HG03575 (cell line): ENCODE results near the gene CTDNEP1.
"Not testable (repeated sequence)": the region's sequence is repeated elsewhere in the genome, so short reads cannot be mapped to it uniquely, and the experiment has no call there.

Experiments
- ATAC-seq: cut with Tn5 transposase; IDR thresholded peaks from one replicate; pipeline ENCODE4 v1.9.1; 2021; ENCODE audit not compliant: unreplicated experiment, insufficient number of reproducible peaks, low FRiP score; ENCODE audit errors: extremely low read depth

Gene CTDNEP1

DNA sequence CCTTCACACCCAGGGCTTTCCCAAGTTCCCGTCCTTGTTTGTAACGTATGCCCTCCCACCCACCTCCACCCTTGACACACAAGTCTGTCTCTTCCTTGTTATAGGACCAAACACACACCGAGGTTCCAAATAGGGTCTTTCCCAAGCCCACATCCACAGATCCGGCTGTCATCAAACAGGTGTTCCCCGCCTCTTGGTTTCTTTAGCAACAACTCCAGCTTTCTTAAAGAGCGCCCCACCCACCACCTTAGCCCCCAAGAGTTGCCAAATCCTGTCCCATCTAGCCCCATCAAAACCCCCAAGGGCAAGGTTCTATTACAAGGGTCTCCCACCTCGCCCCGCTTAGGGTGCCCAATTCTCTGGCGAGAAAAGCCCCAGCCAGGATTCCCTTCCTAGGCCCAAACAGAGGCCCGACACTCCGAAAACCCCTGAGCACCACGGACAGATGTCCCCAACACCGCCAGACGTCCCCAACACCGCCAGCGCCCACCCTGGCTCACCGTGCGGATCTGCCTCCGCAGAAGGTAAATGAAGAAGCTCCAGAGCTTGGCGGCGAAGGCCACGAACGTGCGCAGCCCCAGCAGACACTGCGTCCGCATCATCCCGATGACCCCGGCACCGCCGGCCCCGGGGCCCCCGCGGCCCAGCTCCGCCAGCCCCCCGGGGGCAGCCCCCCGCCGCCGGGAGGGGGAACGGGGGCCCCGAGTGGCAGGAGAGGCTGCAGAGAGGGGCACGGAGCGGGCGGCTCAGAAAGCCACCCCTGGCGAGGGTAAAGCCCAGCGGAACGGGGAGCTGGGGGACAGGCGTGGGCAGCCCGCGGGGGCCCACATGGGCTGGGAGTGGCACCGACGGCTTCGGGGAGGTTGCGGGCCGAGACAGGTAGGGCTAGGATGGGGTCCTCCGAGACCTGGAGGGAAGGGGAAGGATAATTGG lies 573 bp downstream of the CTDNEP1 start:
- ATAC-seq: no peak

DNA sequence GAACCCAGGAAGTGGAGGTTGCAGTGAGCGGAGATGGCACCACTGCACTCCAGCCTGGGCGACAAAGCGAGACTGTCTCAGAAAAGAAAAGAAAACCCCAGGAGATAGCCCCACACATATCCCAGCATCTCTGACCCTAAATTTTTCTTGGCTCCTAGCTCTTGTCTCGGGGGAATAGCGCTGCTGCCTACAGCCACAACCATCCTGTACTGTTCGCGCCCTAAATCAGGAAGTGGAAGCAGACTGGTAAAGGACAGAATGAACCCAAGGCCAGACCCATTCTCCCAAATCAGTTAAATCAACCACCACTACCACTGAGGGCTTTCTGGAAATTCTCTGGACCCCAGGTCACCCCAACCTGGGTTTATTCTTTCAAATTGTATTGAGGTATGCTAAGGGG lies 1.7 kb downstream of the CTDNEP1 start:
- ATAC-seq: no peak

DNA sequence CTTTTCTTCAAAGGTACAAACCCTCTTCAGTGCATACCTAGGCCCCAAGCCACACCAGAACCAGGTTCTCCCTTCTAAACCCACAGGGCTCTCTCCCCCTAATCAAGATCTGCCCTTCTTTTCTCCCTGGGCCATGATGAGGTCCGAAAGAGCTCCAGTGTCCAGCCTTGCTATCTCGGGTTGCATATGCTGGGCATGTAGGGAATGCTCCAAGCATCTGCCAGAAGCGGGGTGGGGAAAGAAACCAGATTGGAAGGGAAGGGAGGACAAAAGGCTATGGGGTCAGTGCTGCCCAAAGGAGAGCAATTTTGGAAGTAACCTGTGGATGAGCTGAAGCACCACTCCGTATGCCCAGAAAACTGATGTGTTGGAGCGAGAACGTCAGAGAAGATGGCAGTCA lies 2.3 kb downstream of the CTDNEP1 start:
- ATAC-seq: no peak

DNA sequence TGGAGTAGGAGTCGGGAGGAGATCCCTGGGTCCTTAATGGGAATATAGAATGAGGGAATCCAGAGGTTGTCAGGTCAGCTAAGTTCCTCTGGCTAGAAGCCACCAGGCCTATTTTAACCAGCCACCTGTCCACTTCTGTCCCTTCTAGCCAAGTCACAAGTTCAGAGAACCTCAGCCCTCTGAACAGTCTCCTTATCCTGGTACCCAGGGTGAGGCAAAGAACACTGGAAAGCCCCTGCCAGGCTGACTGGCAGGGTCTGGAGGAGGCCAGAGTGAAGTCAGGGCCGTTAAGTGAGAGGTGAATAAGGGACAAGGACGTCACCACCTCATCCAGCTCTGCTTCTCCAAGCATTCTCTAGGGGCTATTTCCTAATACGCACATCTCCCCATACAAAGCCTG lies 2.7 kb downstream of the CTDNEP1 start:
- no peak for ATAC-seq

DNA sequence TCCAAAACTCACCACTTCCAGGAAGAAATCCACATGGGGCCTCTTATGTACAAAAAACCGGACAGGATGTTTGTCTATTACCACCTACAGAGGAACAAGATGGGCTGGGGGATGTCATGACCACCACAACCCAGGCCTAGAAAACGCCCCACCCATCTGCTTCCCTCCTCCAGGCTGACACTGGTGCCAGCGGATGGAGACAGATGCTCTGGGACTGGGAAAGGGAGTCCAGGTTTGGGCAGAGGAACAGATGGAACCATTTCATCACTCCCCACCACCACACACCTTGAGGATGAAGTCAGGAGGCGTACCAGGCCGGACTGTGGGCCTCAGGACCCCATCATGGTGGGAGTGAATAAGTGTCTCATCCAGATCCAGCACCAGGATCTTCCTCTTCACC lies 4.8 kb downstream of the CTDNEP1 start:
- ATAC-seq: no peak

DNA sequence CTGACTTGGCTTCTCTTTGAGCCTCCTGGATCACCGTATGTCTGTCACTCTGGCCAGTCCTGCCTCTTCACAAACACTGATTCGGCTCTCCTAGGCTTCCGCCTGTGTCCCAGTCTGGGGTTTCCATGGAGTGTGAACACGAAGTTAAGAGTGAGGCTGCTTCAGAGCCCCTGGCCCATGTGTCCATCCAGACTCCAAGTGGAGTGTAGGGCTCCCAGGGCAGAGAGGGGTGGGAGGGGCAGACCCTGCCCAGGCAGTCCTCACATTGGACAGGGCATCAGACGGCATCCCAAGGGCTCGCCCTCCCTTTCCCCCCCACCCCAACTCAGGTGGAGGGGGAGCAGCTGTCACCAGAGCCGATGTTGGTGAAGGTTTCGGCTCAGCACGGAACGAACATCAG lies 7.7 kb downstream of the CTDNEP1 start:
- not testable (repeated sequence) for ATAC-seq

DNA sequence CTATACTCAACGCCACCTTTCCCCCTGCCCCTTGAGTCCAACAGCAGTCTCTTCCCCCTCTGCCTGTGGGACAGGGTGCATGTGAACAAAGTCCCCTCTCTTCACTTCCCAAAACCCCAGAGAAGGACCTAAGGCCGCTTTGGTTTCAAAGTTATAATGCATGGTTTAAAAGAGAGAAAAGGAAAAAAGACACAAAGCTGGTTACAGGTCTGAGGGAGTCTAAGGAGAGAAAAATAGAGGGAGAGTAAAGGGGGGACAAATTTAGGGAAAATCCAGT lies 8.1 kb downstream of the CTDNEP1 start:
- ATAC-seq: no peak

DNA sequence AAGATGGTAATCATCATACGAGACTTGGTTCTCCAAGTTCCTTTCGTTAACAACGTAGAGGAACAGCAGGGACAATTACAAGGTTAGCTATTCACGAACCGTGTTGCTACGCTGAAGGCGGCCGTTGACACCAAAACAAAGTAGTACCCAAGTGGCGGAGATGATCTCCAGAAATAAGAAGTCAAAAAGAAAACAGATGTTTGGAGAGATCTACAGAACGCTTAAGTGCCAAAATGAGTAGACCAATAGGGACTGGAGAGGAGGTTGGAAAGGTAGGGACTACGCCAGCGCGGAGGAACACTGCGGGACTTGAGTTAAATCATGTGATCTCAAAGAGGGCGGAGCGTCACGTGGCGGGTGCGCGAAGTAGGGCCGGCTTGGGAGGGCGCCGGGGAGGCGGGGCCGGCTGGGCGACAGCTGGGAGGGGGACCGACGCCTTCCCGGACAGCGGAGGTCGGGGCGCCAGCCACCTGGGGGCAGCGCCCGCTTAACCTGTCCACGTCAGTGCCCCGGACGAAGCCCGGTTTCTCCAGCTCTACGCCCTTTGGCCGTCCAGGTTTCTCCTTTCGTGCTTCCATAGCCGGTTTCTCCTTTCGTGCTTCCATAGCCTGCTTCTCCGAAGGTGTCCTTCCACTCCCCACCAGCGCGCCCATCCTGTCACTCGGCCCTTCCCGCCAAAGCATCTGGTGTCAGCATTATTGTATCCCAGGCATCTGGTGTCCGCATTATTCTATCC lies 8.6 kb downstream of the CTDNEP1 start:
- ATAC-seq: no peak

DNA sequence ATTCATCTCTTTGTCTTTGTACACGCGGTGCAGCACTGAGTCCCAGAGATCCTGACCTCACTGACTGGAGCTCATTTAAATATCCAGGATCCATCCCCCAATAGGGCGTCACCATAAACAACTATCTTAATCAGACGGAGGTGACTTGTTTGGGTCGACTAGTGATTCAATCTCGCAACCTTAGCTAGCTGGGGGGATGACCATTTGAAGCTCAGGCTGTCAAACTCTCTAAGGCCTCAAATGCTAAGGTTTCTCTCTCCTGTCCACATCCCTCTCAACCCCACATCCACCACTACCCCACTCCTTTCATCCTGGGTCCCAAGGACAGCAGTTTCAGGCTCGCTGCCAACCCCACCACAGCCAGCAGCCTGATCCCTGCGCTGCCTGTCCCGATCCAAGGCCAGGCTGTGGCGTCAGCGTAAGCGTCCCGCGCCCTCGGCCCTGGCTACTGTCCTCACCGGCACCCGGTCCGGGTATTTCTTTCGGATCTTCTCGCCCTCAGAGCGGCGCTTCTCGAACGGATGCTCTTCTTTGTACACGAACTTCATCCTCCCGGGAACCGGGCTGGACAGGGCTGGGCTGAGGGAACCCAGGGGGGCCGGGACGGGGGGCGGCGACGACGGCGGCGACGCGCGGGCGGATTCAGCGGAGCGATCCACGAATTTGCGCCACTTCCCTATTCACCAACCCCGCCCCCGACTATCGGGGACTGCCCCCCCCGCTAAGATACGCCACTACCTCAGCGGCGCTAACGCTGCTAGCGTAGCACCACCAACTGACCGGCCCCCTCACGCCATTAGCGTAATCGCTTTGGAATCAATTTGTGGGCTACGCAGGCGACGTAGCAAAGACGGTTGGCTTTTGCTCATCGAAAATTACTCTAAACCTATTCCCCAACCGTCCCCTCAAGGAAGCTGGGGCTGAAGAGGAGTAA lies 9.5 kb downstream of the CTDNEP1 start, which contains the start of gene GABARAP:
Gene GABARAP, minus strand, starts transcription at position 667 of the 934 bp plus-strand sequence. Its CDS starts 119 bp downstream, at position 548.
- ATAC-seq: no peak

DNA sequence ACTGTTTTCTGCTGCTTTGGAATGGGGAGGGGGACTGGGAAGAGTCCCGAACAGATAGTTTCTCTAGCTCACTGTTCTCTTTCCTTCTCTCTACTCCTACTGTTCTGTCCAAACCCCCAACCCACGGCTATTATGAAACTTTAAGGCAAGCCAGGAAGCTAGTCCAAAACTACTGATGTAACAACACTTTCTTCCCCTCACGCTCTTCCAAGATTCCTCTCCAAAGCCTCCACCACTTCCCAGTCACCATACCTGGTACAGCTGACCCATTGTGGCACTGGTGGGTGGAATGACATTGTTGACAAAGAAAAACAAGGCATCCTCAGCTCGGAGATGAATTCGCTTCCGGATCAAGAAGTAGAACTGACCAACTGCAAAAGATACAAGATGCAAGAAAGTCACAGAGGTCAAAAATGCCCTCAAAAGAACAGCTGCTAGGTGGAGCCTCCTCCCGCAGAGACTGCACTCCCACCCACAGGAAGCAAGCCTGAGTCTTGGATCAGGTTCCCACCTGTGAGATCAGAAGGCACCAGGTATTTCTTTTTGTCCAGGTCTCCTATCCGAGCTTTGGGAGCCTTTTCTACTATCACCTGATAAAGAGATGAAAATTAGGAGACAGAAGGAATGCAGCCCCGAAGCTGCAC lies 10.3 kb downstream of the CTDNEP1 start:
- ATAC-seq: no peak

DNA sequence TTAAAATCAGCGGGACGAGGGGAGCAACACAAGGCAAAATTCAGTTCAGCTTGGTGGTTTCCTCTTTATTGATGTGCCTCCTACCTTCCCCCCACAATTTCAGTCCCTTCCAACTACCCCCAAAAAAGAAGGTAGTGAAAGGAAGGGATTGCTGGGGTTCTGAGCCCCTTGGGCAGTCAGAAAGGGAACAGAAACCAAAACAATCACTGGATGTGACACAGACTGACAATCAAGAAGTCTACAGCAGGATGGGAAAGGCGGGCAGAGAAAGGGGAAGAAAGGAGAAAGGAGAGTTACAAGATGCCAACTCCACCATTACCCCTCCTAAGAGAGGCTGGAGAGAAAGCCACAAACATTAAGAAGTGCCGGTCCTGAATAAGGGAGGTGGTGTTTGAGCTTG lies 11.2 kb downstream of the CTDNEP1 start:
- no peak for ATAC-seq

DNA sequence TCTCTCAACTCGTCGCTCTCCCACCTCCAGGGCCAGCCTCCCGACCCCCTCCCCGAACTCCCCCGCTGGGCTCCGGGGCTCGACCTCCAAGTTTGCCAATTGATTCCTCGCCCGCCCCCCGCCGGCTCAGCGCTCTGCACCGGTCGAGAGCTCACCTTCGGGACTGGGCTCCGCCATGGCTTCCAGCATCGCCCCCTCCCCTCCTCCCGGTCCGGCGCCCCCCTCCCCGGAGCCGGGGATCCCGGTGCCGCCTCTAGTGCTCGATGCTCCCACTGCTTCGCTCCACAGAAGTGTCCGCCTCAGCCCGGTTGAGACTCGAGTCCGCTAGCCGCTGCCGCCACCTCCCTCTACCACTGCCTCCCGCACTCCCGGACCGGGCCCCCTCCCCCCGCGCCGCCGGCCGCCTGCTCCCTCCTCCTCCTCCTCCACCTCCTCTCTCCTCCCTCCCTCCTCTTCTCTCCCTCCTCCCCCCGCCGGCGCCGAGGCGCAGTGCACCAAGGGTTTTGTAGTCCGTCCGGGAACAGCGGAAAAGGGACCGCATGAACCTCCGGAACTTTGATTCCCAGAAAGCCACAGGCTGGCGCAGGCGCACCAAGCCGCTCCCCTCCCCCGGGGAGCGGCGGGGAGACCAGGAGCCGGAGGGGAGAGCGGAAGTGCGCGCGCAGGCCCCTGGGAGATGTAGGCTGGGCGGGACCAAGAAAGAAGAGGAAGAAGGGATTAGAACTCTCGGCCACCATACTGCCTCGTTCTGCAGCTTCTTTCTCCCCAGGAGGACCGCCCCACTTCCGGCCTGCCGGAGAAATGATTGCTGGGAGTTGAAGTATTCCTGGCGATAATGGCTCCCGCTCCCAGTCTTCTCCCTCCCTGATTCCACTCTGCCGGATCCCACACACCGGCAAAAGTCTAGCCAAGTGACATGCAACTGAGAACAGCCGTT lies 12.2 kb downstream of the CTDNEP1 start, which contains the start of gene PHF23:
Gene PHF23, minus strand, starts transcription at position 367 of the 937 bp plus-strand sequence. Its CDS starts 178 bp downstream, at position 189.
- no peak for ATAC-seq

DNA sequence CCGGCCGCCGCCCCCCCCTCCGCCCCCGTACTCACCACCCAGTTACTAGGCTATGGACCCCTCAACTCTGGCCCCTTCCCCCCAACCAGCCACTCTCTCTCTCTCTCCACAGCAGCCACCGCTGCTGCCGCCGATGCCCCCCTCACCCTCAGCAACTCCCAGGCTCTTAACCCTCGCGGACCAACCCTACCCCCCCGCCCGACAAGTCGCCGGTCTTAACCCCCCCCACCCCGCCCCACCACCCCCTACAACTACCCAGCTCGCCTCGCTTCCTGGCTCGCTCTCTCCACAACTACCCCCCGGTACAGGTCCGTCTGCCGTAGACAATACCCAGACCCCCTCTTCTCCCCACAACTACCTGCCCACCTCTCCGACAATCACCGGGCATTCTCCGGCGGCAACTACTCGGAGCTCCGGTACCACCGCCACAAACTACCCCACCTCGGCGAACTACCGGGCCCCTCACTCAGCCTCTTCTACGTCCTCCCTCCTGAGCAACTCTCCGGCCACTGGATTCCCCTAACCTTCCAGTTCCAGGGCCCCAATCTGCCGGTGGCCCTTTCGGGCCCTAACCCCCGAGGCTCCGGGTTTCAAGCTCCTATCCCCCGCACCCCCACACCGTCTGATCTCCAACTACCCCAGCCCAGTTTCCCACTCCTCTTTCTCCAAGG lies 13.0 kb downstream of the CTDNEP1 start:
- ATAC-seq: no peak

DNA sequence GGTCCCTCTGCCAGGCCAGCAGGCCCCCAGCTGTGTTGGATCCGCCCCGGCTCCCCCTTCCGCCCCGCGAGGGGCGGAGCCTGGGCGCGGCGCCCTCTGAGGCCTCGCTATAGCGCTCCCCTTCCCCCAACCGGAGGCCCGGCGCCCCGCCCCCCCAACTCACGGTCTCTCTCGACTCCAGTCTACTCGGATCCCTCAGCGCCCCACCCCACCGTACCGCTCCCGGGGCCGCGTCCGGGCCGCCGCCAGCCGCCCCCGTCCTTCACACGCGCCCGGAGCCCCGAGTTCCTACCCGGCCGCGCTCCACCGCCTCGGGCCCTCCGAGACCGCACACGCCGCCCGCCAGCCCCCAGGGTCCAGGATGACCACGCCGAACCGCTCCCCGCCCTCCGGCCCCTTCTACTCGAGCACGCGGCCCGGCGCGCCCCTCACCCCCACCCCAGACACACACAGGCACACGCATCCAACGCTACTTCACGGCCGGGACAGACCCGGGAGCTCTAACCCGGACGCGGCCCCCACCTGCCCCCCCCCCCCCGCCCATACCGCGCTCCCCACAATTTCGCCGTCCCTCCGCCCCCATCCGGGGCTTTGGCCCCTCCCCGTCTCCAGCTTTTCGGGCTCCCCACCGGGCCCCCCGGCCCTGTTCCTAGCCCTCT lies 13.6 kb downstream of the CTDNEP1 start:
- ATAC-seq: no peak

DNA sequence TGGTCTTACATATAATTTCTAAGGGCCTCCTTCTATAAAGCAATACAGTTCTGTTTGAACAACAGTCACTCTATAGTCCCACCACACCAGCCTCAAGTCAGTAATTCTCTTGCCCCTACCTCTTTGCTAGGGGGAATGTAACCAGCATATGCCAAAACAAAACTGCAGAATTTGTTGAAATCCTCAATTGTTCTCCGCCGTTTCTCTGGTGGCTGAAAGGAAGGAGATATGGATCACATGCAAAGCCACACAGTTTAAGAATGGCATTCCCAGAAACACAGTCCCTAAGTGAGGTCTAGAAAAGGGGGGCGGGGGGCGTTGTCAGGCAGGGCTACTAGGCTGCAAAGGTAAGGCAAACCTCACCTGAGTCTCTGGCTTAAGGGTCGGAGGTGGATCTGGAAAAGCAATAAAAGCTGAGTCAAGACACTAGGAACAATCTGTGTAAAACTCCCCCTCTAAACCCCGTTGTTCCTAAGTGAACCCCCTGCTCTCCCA lies 14.2 kb downstream of the CTDNEP1 start:
- no peak for ATAC-seq

DNA sequence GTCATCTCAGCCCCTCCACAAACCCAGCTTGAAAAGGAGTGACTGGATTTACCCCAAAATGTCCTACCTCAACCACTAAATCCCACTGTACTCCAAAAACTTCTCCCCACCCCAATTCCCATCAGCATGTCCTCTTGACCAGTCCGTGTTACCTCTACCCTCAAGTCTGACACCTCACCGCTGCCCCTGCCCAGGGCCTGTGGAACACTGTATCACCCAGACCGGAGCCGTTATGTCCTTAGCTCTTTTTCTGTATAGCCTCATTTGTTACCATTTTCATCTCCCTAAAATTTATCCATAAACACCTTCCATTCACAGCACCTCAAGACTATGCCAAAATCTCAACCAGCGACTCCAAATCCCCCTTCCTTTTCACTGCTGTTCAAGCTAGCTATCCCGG lies 14.7 kb downstream of the CTDNEP1 start:
- no peak for ATAC-seq
